Stimulated activated CD4-positive, alpha-beta T cell treated with anti-CD3 and anti-CD28 coated beads, TNF-alpha, amount 100 ng/mL, for 48 hours (primary cell): ENCODE measurements around the gene ACER3.
"Not testable (repeated sequence)": the region's sequence is repeated elsewhere in the genome, so short reads cannot be mapped to it uniquely, and the experiment has no call there.

Source experiments
- DNase-seq, 3 donors: peaks; one replicate each; pipeline ENCODE4 v3.0.0-alpha.2; 2020; ENCODE audit warnings: low read depth in 3 of 3

ACER3 gene

DNA sequence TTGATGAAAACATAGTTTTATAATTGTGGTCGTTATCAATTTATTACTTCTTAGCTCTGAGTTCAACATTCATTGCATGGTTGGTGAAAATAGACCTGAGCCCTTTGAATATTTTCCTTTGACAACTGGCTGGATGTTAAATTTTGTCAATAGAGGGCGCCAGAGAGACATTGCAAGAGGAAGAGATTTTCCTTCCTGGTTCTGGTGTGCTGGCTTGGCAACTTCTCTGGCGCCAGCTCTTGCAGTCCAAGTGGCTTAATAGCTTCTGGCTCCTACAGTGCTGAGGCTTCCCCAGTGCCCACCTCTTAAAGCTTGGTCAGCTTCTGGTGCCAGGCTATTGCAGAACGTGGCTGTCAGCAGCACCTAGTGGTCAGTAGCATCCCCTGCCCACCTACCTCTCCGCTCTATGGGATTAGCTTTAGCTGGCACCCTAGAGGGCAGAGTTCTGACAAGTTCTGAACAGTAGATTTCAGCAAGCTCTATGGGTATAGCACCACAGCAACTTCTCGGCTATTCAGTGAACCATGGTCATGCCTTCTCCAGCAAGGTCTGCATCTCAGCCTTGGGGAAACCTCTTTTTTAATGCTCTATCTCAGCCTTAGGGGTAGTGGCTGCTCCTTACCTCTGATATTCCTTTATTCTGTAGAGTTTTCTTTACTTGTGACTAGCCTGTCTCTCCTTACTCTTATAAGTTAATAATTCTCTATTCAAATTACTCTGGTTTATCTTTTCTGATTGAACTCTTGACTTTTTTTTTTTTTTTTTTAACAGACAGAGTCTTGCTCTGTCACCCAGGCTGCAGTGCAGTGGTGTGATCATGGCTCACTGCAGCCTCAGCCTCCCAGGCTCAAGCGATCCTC, 59.4 kb downstream of the ACER3 start:
- DNase-seq = peak in 2 of 3 donors; percentile 41 to 54

DNA sequence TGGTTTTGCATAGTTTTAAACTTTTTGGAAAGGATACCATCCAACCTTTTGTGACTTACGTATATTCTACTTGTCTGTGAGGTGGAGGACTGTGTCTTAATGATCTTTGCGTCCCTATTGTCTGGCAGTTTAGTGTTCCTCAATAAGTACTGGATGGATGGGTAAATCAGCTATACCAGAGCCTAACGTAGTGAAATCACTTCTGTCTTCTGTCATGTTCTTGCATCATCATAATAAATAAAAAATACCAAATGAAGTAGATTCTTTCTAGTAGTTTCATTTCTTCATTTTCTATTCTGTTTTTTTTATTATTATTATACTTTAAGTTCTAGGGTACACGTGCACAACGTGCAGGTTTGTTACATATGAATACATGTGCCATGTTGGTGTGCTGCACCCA, 66.4 kb downstream of the ACER3 start:
- no peak for DNase-seq

DNA sequence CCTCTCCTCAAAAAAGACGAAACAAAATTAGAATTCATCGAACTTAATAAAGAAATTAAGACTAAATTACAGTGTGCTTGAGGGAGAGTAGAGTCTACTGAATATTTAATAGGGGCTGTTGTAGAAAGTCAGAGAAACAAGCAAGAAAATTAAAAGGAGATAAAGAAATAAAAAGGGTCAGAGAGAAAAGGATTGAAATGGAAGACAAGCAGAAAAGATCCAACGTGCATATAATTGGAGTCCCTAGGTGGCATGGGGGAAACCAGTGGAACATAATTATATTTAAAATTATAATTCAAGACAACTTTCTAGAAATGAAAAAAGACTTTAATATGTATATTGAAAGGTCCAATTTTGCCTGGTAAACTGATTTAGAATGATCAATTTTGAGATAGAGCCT, 74.3 kb downstream of the ACER3 start:
- DNase-seq = no peak

DNA sequence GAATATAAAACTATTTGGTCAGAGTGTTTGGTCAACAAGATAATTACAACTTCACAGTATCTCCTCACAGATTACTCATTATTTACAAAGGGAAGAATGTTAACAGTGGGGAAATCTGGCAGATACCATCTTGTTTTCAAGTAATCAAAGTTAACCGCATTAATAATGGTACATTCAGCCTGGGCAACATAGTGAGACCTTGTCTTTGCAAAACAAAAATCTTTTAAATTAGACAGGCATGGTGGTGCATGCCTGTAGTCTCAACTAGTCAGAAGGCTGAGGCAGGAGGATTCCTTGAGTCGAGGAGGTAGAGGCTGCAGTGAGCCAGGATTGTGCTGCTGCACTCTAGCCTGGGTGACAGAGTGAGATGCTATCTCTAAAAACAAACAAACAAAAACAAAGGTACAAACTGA, 78.5 kb downstream of the ACER3 start:
- DNase-seq = no peak

DNA sequence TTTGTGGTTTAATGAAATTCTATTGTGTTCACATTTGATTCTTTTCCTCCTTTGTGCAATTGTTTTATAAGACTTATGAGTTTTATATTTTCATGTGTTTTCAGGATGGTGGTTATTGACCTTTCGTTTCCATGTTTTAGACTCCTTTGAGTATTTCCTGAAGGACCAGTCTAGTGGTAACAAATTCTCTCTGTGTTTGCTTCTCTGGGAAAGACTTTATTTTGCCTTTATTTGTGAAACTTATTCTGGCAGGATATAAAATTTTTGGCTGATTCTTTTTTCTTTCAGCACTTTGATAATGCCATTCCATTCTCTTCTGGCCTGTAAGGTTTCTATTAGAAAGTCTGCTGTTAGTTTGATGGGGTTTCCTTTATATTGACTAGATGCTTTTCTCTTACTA, 83.5 kb downstream of the ACER3 start:
- DNase-seq = no peak

DNA sequence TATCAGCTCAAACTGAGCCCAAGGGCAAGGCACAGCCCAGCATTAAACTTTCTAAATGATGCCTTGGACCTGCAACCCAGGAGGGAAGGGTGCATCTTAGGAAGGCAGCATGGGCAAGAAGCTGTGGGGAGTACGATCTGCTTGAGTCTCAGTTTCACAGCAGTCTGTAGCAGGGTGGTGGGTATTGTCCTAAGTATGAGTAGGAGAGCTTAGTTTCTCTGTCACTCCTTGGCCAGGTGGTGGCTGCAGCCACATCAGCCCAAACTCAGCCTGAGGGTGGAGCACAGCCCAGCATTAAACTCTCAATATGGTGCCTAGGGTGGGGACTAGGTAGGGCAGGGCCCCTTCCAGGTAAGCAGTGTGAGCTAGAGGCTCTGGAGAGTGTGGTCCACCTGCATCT, 85.5 kb downstream of the ACER3 start:
- DNase-seq = no peak

DNA sequence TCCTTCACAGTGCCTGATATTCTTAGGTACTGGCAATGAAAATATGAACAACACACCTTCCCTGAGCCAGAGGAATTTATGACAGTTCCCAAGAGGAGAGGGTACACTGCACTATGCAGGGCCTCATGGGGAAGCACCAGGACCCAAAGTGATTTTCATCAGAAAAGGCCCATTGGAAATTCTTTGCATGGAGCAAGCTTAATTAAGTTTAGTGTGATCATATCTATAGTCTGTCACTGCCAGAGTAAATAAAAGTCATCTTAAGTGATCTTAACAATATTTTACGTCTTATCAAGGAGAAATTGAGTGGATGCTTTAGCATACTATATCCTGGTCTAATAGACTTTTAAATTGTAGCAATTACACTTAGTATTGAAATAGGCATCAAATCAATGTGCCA, 86.5 kb downstream of the ACER3 start:
- DNase-seq = no peak

DNA sequence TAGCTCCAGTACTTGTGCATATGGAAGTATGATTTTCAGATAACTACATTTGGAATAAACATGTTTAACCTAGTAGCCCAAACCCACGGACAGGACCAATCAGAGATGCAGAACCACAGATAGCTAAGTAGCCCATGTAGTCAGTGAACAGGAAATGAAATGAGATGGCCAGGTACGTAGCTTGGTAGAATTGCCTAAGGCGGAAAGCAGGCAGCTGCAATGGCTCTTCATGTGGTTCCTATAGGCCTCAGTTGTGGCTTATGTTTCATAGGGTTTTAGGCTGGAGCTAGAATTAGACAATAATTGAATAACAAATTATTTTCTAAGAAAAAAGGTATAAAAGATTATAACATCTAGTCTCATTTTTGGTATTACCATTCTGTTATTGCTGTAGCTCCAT, 87.1 kb downstream of the ACER3 start:
- DNase-seq = no peak

DNA sequence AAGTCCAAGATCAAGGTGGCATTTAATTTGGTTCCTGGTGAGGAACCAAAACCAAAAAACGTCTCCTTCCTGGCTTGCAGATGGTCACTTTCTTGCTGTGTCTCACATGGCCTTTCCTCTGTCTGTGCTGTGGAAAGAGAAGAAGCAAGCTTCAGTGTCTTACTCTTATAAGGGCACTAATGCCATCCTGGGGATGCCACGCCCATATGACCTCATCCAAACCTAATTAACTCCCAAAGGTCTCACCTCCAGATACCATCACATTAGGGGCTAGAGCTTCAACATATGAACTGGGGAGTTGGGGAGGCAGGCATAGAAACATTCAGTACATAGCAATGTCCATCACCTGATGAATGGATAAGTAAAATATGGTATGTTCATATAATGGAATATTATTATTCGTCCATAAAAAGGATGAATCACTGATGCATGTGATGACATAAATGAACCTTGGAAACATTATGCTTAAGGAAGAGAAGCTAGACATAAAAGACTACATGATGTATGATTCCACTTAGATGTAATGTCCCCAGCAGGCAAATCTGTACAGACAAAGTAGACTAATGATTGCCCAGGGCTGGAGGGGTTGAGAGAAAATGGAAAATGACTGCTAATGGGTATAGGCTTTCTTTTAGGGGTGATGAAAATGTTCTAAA, 94.9 kb downstream of the ACER3 start:
- DNase-seq = no peak

DNA sequence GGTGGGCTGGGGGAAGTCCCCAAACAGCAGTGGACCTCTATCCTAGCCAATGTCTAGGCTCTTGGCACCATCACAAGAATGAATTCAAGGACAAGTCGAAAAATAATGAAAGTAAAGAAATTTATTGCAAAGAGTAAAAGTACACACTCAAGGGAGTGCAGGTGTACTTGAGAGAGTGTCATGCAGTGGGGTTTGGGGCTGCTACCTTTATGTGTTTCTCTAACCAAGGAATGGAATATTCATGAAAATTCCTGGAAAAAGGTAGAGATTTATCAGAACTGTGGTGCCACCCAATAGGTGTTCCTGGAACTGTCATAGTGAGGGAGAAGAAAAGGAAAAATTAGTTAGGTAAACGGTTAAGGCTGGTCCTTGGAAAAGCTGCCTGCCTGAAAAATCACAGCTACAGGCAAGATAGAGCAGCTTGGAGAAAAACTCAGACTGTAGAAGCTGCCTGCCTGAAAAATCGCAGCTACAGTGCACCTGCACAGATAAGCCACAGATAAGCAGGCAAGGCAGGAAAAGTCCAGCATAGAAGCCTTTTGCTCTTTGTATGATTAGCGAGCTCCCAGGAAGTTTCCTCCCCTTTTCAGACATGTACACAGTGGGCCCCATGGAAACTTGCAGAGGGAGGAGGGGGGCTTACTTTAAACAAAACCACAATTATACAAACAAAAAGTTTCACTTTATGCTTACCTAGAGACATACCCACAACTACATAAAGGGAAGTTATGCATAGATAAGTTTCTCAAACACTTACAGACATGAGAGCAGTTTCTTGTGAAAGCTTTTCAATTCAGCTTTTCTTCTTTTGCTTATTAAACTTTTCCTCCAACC, 102.1 kb downstream of the ACER3 start:
- no peak for DNase-seq

DNA sequence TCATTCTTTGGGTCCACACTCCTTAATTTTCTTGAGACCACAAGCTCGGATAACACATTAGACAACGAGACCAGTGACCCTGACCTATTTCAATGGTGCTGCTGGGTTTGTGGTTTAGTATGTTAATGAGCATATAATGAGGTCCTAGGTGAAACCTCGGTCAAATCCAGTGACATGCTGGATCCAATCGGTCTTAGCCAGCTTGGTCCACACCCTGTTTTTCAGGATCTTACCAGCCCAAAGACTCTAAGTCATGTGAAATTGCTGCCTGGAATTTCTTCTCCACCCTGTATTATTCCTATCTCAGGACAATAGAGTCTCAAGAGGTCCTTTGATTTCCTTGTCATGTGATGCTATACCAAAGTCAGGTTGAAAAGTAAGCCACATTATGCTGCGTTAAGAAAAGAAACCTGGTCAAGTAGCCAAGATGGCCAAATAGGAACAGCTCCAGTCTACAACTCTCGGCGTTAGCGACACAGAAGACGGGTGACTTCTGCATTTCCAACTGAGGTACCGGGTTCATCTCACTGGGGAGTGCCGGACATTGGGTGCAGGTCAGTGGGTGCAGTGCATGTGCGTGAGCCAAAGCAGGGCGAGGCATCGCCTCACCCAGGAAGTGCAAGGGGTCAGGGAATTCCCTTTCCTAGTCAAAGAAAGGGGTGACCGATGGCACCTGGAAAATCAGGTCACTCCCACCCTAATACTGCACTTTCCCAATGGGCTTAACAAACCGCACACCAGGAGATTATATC, 102.9 kb downstream of the ACER3 start:
- DNase-seq = not testable (repeated sequence)

DNA sequence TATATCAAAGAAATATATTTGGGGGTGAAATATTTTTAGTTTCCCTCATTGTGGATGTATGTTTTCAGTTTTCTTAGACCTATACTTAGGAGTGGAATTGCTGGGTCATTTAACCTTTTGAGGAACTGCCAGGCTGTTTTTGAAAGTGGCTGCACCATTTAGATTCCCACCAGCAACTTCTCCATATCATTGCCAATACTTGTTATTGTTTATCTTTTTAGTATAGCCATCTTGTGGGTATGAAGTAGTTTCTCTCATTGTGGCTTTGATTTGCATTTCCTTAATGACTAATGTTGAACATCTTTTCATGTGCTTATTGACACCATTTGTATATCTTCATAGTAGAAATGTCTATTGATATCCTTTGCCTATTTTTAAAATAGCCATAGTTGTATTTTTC, 111.3 kb downstream of the ACER3 start:
- no peak for DNase-seq

DNA sequence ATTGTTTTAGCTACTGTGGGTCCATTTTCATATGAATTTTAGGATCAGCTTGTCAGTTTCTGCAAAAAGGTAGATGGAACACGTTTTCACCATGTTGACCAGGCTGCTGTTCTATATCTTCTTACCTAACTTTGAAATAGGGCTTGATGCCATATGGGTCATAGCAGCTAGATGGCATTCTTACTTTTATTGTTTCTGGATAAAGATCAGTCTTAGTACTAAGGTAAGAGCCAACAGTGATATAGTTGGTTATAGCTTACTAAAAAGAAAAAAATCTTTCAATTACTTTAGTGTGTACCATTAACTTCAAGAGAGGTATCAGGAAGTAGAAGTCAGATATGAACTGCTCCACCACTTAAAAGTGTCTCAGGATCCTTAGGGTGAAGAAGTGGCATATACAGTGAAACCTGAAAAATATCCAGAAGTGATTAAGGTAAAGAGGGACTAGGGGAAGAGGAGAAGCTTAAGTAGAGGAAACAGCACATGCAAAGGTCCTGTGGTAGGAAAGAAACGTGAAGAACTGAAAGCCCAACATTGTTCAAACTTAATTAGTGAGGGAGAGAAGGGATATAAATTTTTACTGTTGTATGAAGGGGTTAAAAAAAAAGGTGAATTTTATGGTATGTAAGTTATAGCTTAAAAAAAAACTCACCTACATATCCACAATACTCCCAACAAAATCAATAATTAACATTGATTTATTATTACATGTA, 113.6 kb downstream of the ACER3 start:
- no peak for DNase-seq

DNA sequence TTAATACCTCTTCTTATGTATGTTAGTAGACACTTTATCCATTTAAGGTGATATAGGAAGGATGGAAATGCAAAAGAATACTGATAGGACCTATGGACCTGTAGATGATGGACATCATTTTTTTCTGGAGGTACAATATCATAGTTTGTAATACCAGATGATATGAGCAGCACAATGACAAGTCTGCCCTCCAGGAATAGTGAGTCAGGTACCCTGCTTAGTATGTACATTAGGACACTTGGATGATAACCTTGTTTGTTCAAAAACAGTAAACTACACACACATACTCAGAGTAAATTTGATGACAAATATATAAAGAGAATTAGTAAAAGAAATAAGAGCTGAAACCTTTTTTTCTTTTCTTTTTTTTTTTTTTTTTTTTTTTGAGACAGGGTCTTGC, 114.8 kb downstream of the ACER3 start:
- no peak for DNase-seq

DNA sequence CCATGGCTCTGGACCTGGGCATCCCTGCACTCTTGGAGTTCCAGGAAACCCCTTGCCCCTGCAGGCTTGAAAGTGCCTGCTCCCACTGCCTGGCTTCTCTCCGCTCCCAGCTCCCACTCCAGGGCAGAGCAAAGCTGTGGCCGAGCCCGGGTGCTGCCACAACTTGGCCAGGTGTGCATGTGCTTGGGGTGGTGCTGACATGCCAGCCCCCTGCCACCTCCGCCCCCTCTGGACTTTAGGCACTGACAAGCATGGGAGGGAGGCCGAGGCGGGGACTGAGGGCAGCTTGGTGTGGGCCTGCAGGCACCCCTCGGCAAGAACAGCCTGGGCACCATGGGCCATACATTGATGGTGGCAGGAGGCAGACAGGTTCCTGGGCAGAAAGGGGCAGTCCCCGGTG, 117.1 kb downstream of the ACER3 start:
- DNase-seq = no peak

DNA sequence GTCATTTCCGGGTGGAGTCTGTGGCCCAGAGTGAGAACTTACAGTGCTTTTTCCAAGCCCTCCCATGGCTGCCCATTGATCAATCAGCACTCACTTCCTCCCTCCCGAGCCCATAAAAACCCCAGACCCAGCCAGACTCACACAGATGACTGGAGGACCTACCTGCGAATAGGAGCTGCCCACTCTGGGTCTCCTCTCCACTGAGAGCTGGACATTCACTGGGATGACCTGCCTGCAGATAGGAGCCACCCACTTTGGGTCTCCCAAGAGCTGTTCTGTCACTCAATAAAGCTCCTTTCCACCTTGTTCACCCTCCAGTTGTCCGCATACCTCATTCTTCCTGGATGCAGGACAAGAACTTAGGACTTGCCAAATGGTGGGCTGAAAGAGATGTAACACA, 117.5 kb downstream of the ACER3 start:
- no peak for DNase-seq

DNA sequence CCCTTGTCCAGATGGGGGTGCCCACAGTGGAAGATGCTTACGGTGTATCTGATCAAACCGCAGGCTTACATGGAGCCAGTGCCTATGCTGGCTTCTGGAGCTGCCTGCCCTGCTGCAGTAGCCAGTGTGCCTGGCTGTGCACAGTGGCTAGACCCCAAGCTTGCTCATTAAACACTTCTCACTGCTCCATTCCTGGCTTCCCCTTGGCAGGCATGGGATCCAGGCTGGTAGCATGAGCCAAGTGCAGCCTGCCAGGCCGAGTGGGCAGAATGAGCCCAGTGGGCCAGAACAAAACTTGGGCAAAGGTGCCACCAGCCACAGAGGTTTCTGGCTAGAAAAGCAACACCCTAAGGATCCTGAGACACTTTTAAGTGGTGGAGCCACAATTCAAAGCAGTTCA, 118.1 kb downstream of the ACER3 start:
- no peak for DNase-seq

DNA sequence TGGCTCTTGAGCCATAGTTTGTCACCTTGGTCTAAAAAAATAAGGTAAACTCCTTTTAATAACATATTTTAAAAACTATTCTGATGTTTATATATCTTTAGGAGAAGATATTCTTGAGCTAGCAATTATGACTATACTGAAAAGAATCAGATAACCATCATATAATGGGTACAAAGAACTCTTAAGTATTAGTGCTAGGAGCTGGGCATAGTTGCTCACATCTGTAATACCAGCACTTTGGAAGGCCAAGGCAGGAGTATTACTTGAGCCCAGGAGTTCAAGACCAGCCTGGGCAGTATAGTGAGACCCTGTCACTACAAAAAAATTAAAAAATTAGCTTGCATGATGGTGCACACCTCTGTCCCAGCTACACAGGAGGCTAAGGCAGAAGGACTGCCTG, 119.5 kb downstream of the ACER3 start:
- DNase-seq = no peak

DNA sequence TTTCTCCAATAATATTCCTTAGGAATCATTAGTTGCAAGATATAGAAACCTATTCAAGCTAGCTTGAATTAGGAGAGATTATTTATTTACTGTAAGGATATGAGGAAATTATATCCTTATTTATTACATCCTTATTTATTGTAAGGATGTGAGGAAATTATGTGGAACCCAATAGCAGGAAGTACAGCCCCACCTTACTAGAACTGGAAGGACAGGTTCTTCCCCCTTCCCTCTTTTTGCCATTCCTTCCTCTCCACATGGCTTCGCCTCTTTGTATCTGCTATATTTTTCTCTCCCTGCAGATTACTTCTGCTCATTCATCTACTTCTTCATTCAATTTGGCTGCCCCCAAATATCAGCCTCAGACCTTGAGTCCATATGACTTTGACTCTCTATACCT, 124.0 kb downstream of the ACER3 start:
- DNase-seq = no peak

DNA sequence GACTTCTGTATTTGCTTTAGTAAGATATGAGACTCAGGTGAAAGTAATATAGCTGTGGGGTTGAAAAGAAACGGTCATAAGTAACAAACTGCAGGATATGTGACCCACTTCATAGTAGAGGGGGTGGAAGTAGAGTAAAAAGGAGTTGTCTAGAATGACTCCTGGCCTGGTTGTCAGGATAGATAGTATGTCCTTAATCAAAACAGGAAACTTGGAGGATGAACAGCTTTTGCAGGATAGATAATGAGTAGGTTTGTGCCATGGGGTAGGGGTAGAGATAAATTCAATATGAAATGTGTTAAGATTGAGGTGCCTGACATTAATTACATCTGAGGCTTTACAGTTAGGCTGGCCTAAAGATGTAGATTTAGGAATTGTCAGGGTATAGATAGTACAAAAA, 126.5 kb downstream of the ACER3 start:
- no peak for DNase-seq

DNA sequence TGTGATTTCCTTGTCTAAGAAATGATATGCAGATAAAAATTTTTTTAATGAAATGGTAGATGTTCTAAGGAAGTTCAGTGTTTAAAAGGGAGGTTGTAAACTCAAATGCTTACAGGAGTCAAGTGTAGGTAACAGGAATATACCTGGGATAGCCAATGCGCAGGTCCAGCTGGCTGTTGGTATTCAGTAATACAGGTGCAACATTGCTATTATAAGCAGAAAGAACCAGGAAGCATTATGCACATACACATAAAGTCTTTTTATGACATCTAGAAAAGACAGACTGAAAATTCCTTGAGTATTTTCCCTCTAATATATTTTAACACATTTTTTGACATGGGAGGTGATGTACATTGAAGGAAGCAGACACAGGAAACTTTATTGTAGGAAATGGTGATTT, 129.9 kb downstream of the ACER3 start:
- no peak for DNase-seq
